GM21528 (cell line): ENCODE measurements around the gene SF3B6.
"Not testable (repeated sequence)": the region's sequence is repeated elsewhere in the genome, so short reads cannot be mapped to it uniquely, and the experiment has no call there.

ENCODE experiments used
- ATAC-seq: cut with Tn5 transposase; IDR thresholded peaks from one replicate; pipeline ENCODE4 v1.9.1; 2021; ENCODE audit warnings: mild to moderate bottlenecking, moderate library complexity; ENCODE audit not compliant: unreplicated experiment, low FRiP score

The SF3B6 gene

GRCh38 chr2:24095171-24095677 lies 19.1 kb upstream of the SF3B6 start:
- not testable (repeated sequence) for ATAC-seq

- ATAC-seq, result not testable (repeated sequence)
Observed at GRCh38 chr2:24093270-24093669, 17.1 kb upstream of the SF3B6 start.

DNA sequence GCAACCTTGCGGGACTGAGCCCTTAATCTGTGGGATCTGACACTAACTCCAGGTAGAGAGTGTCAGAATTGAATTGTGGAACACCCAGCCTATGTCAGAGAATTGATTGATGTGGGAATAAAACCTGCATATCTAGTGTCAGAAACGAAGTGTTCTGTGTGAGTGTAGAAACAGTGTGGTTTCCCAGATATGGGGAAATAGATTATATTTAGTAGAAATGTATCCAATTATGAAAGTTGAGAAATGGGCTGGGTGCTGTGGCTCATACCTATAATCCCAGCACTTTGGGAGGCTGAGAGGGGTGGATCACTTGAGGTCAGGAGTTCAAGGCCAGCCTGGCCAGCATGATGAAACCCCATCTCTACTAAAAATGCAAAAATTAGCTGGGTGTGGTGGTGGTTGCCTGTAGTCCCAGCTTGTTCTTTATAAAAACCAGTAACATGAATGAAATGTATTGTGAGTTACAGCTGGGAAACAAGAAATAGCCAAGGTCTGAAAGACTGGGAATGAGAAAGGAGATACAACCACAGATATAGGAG lies 12.8 kb upstream of the SF3B6 start:
- ATAC-seq, result no peak

- ATAC-seq, result no peak
Observed at GRCh38 chr2:24087032-24087431, 10.9 kb upstream of the SF3B6 start.

- ATAC-seq, result no peak
Observed at GRCh38 chr2:24086241-24086640, 10.1 kb upstream of the SF3B6 start.

DNA sequence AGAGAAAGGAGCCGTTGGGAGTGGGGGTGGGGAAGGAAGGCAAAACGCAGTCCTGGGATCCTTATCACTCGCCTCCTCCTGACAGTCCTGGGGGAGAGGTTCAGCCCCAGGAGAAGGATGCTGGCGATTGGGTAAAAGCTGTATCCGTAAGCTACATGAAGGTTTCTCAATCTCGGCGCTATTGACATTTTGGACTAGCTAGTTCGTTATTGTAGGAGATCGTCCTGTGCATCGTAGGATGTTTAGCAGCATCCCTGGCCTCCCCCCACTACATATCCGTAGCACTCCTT lies 9.0 kb upstream of the SF3B6 start:
- no peak for ATAC-seq

GRCh38 chr2:24084386-24085199 lies 8.5 kb upstream of the SF3B6 start, which contains the start of gene TP53I3:
Gene TP53I3 (minus strand): TSS chr2:24084834. CDS start chr2:24084326, 508 bp downstream.
- ATAC-seq, result peak; percentile 85

GRCh38 chr2:24083567-24084385 lies 7.7 kb upstream of the SF3B6 start:
- peak; percentile 70 for ATAC-seq

GRCh38 chr2:24082787-24083566 lies 6.9 kb upstream of the SF3B6 start:
- no peak for ATAC-seq

GRCh38 chr2:24080701-24081100 lies 4.6 kb upstream of the SF3B6 start:
- no peak for ATAC-seq

- no peak for ATAC-seq
Observed at GRCh38 chr2:24077879-24078278, 1.8 kb upstream of the SF3B6 start.

- ATAC-seq, result no peak
Observed at GRCh38 chr2:24077535-24077877, 1.4 kb upstream of the SF3B6 start.

GRCh38 chr2:24076849-24077534 lies 866 bp upstream of the SF3B6 start:
- ATAC-seq, result peak; percentile 22

DNA sequence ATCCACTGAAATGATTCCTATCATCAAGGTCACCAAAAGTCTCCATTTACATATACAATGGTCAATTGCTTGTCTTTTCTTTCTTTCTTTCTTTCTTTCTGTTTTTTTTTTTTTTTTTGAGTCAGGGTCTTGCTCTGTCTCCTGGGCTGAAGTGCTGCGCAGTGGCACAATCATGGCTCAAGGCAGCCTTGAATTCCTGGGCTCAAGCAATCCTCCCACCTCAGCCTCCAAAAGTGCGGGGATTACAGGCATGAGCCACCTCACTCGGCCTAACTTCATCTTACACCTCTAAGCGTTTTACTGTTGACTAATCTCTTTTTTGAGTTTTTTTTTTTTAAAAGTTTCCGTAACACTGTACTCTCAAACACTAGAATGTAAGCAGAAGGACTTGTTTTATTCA lies 867 bp downstream of the SF3B6 start:
- ATAC-seq, result no peak

- ATAC-seq, result no peak
Observed at GRCh38 chr2:24073816-24074215, 2.3 kb downstream of the SF3B6 start.

DNA sequence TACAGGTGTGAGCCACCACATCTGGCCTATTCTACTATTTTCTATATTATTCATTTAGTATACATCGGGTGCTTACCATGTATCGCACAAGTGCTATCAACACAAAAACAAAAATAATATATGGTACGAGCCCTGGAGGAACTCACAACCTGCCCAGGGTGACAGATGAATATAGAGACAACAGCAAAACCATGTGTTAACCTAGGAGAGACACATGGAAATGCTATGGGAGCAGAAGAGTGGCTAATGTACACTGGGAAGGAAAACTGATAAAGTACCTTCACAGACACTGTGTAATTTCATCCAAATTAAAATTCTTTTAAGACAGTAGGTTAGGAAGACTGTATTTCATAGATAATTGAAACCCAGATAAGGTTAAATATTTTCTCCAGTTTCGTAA lies 3.9 kb downstream of the SF3B6 start:
- ATAC-seq, result no peak

- no peak for ATAC-seq
Observed at GRCh38 chr2:24065341-24065740, 10.8 kb downstream of the SF3B6 start.

DNA sequence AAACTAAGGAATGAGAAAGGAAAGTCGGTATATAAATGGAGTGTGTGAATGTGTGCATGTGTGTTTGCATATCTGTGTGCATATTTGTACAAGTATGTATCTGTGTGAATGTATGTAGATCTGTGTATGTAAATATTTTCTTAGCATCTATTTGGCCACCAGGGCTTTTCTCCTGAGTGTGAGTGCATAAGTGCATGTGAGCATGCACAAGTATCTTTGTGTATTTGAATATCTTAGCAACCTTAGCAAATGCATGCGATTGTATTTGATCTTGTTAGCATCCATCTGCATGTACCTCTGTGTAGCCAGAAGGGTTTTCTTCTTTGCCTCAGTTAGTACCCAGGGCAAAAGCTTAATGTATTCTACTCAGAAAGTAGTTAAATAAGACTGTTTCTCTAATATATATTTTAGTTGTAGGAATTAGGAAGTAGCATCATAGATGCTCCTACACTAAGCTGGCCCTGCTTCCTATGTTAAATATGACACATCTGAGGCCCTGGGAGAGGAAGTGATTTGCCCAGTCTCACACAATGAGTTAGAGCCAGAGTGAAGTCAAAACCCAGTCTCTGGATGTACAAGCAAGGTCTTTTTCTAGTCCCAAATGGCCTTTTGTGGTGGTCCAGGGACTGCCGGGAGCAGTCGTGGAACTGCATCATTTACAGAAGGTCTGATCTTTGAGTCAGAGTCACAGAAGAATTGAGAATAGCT lies 17.4 kb downstream of the SF3B6 start:
- no peak for ATAC-seq

DNA sequence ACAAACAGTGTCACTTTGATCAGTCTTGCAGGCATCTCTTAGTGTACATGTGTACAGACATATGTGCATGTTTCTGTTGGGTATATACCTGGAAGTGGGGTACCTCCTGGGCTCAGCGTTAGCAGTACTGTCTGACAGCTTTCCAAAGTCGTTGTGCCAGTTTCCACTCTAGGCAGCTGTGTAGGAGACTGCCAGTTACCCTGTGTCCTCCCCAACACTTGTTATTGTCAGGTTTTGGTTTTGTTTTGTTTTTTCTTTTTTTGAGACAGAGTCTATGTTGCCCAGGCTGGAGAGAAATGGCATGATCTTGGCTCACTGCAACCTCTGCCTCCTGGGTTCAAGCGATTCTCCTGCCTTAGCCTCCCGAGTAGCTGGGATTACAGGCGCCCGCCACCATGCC lies 20.4 kb downstream of the SF3B6 start:
- ATAC-seq, result no peak
